Smooth muscle cell (in vitro differentiated cells): Measurements from ENCODE around the gene PTTG1IP. TPM values are rescaled to one million over a fixed set of nuclear protein-coding genes. Genes with fewer than 3 reads are reported as not detected.

Experiments
- DNase-seq: peaks from one replicate; lab custom pipeline; 2025; ENCODE audit not compliant: unreplicated experiment; lab: John Stamatoyannopoulos, UW
- H2AFZ ChIP-seq: fragments of 200-600 bp; sonication (generic); 2 replicates; pipeline ENCODE4 v1.6.0; 2016; ENCODE audit warnings: antibody characterized with exemption, low read depth, mild to moderate bottlenecking
- H3F3A ChIP-seq: fragments of 200-600 bp; sonication (generic); 2 replicates; pipeline ENCODE4 v1.6.0; 2017; ENCODE audit warnings: antibody characterized with exemption, low read depth
- H3K27ac ChIP-seq: fragments of 200-600 bp; sonication (generic); 2 replicates; pipeline ENCODE4 v1.5.1; 2016; ENCODE audit warnings: low read depth, mild to moderate bottlenecking
- H3K27me3 ChIP-seq: fragments of 200-600 bp; sonication (generic); 2 replicates; pipeline ENCODE4 v1.6.1; 2016; ENCODE audit warnings: low read depth, mild to moderate bottlenecking
- H3K36me3 ChIP-seq: fragments of 200-600 bp; sonication (generic); 2 replicates; pipeline ENCODE4 v1.5.1; 2016; ENCODE audit warnings: low read depth
- H3K4me1 ChIP-seq: fragments of 200-600 bp; sonication (generic); 2 replicates; pipeline ENCODE4 v1.5.1; 2016; ENCODE audit warnings: low read depth
- H3K4me2 ChIP-seq: fragments of 200-600 bp; sonication (generic); 2 replicates; pipeline ENCODE4 v1.6.0; 2016; ENCODE audit warnings: mild to moderate bottlenecking
- H3K4me3 ChIP-seq: fragments of 200-600 bp; sonication (generic); 2 replicates; pipeline ENCODE4 v1.5.1; 2016; ENCODE audit warnings: mild to moderate bottlenecking
- H3K79me2 ChIP-seq: fragments of 200-600 bp; sonication (generic); 2 replicates; pipeline ENCODE4 v1.6.0; 2016; ENCODE audit warnings: low read depth, mild to moderate bottlenecking
- H3K9ac ChIP-seq: fragments of 200-600 bp; sonication (generic); 2 replicates; pipeline ENCODE4 v1.6.0; 2016; ENCODE audit warnings: low read depth
- H3K9me3 ChIP-seq: fragments of 200-600 bp; sonication (generic); replicated peaks from 2 replicates; pipeline ENCODE4 v1.5.1; 2016; ENCODE audit warnings: low read depth
- H4K20me1 ChIP-seq: fragments of 200-600 bp; sonication (generic); 2 replicates; pipeline ENCODE4 v1.6.0; 2016; ENCODE audit warnings: low read depth
- CTCF ChIP-seq: fragments of 200-600 bp; sonication (generic); IDR thresholded peaks from 2 replicates; pipeline ENCODE4 v1.5.1; 2017; ENCODE audit warnings: borderline replicate concordance, mild to moderate bottlenecking, antibody characterized with exemption; ENCODE audit not compliant: insufficient read depth, poor library complexity, severe bottlenecking
- WGBS: methylation state at CpG from one replicate; pipeline ENCODE4 v1.1.7; 2016; ENCODE audit warnings: low lambda C conversion rate; 5-methylcytosine and 5-hydroxymethylcytosine counted together
- polyA plus RNA-seq: library from polyadenylated mRNA; unstranded; fragments of >200 nt; fragmentation: Nextera tagmentation; extraction: Ambion mirVana; gene quantifications from 2 replicates; pipeline ENCODE4 v1.2.1, GENCODE V29; 2016
- total RNA-seq: library from RNA; depleted of rRNA; stranded (reverse); fragments of >200 nt; gene quantifications from 2 replicates; pipeline ENCODE4 v1.2.3, GENCODE V29; 2014

Gene PTTG1IP
- total and polyA plus RNA-seq, 2 experiments from 2014 or later: 331 to 340 TPM

GRCh38 chr21:44817914-44818639 is 55.4 kb downstream of the PTTG1IP start, which contains the start of gene SUMO3:
Gene SUMO3, minus strand, starts transcription at chr21:44818062. Its CDS starts 94 bp downstream, at chr21:44817968.
- H3K4me1 ChIP-seq: no peaks in the 10 kb centered on the region
- peak within 1 kb of the TSS; percentile 81 for H3K27ac ChIP-seq
- H3K4me3 ChIP-seq: peak within 1 kb of the TSS; percentile 91
- no peaks in the 10 kb centered on the region for H3K36me3 ChIP-seq
- H3K4me2 ChIP-seq: peak within 1 kb of the TSS; percentile 93
- peak within 1 kb of the TSS; percentile 91 for H3K9ac ChIP-seq
- peak within 1 kb of the TSS; percentile 86 for H2AFZ ChIP-seq
- no peaks in the 10 kb centered on the region for H3K27me3 ChIP-seq
- peaks cover 20% of the 10 kb centered on the region for H3K79me2 ChIP-seq
- H3F3A ChIP-seq: no peaks in the 10 kb centered on the region
- TF ChIP-seq CTCF: no peak
- H3K9me3 ChIP-seq: no peaks in the 10 kb centered on the region
- peaks cover 45% of the 10 kb centered on the region for H4K20me1 ChIP-seq
- 1% methylated on average over 63 of the region's 108 CpGs for WGBS
- DNase-seq: peak; percentile 57

GRCh38 chr21:44817506-44817880 is 56.0 kb downstream of the PTTG1IP start:
- 0% methylated on average over 30 of the region's 43 CpGs for WGBS
- DNase-seq: peak; percentile 68

GRCh38 chr21:44816761-44817505 is 56.6 kb downstream of the PTTG1IP start:
- H3K36me3 ChIP-seq: no peaks in the 10 kb centered on the region
- H4K20me1 ChIP-seq: peaks cover 56% of the 10 kb centered on the region
- WGBS: 55% methylated on average over 21 of the region's 57 CpGs
- no peak overlapping the region for H2AFZ ChIP-seq
- H3K79me2 ChIP-seq: peaks cover 25% of the 10 kb centered on the region
- no peaks in the 10 kb centered on the region for H3K4me1 ChIP-seq
- H3K9me3 ChIP-seq: no peaks in the 10 kb centered on the region
- no peak overlapping the region for H3K9ac ChIP-seq
- no peak for TF ChIP-seq CTCF
- no peak overlapping the region for H3K27ac ChIP-seq
- H3K27me3 ChIP-seq: no peaks in the 10 kb centered on the region
- DNase-seq: no peak
- H3F3A ChIP-seq: no peaks in the 10 kb centered on the region
- peak overlapping the region; percentile 91 for H3K4me3 ChIP-seq
- peak overlapping the region; percentile 93 for H3K4me2 ChIP-seq

More at GRCh38 chr21:44817506-44817880, 56.0 kb downstream of the PTTG1IP start:
- Histone ChIP-seq H4K20me1 (peaks cover 50% of the 10 kb centered on the region), H3K9me3 (no peaks in the 10 kb centered on the region), H3F3A (no peaks in the 10 kb centered on the region), H3K4me3 (peak overlapping the region; percentile 91), H3K4me1 (no peaks in the 10 kb centered on the region), H2AFZ (no peak overlapping the region), H3K27me3 (no peaks in the 10 kb centered on the region), H3K9ac (no peak overlapping the region), H3K36me3 (no peaks in the 10 kb centered on the region), H3K79me2 (peaks cover 20% of the 10 kb centered on the region), H3K4me2 (peak overlapping the region; percentile 93), H3K27ac (no peak overlapping the region)
- no peak for TF ChIP-seq CTCF
